ENCODE measurements around the gene HLA-DOB.

HLA-DOB gene

DNA sequence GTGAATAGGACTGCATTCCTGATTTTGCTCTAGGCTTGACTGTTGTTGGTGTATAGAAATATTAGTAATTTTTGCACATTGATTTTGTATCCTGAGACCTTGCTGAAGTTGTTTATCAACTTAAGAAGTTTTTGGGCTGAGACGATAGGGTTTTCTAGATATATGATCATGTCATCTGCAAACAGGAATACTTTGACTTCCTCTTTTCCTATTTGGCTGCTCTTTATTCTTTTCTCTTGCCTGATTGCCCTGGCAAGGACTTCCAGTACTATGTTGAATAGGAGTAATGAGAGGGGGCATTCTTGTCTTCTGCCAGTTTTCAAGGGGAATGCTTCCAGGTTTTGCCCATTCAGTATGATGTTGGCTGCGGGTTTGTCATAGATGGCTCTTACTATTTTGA, 13.4 kb downstream of the HLA-DOB start:
- no peak overlapping the region for H3K23ac ChIP-seq (ENCODE audit: low read length in 2 of 2)
- no peak overlapping the region for H2BK15ac ChIP-seq (ENCODE audit: low read depth, poor library complexity, severe bottlenecking)
- H4K91ac ChIP-seq (ENCODE audit: low read length), result no peak overlapping the region
- H3K4me3 ChIP-seq (ENCODE audit: insufficient read depth in 1 of 2, low read depth in 1 of 2, low read length in 2 of 2), result no peak overlapping the region
- H3K27me3 ChIP-seq (ENCODE audit: control insufficient read depth in 1 of 2, insufficient read depth in 1 of 2, low read length in 2 of 2), result peaks cover 23 to 60% of the 10 kb centered on the region in 2 experiments
- no peak overlapping the region for H3K14ac ChIP-seq (ENCODE audit: low read length in 2 of 2)
- no peak for DNase-seq
- no peak overlapping the region for H2AFZ ChIP-seq (ENCODE audit: low read depth, low read length)
- no peak overlapping the region for H3K27ac ChIP-seq (ENCODE audit: low read length, poor library complexity, severe bottlenecking)
- H2BK5ac ChIP-seq (ENCODE audit: low read depth, low read length, poor library complexity, severe bottlenecking), result no peak overlapping the region
- H3K4ac ChIP-seq (ENCODE audit: low read depth in 1 of 2, low read length in 2 of 2), result no peak overlapping the region
- WGBS, result 75% methylated on average over 2 of the region's 2 CpGs
- H4K8ac ChIP-seq (ENCODE audit: low read length), result no peak overlapping the region
- H3K36me3 ChIP-seq (ENCODE audit: control insufficient read depth in 1 of 2, insufficient read depth in 2 of 2, low read depth in 1 of 2, low read length in 2 of 2), result no peaks in the 10 kb centered on the region
- H2BK120ac ChIP-seq (ENCODE audit: low read depth, low read length), result no peak overlapping the region
- no peaks in the 10 kb centered on the region for H3K4me1 ChIP-seq (ENCODE audit: control insufficient read depth, insufficient read depth, low read depth, low read length)
- no peak overlapping the region for H2BK12ac ChIP-seq (ENCODE audit: low read length in 2 of 2)
- H2AK5ac ChIP-seq (ENCODE audit: low read length, severe bottlenecking), result no peak overlapping the region
- no peak overlapping the region for H3K9ac ChIP-seq (ENCODE audit: low read length)
- H3K79me1 ChIP-seq (replicated peaks; ENCODE audit: low read length, poor library complexity, severe bottlenecking), result no peaks in the 10 kb centered on the region
- no peaks in the 10 kb centered on the region for H3K9me3 ChIP-seq (ENCODE audit: control insufficient read depth, low read length)
- no peak overlapping the region for H3K4me2 ChIP-seq (ENCODE audit: low read length, poor library complexity, severe bottlenecking)
- no peak overlapping the region for H3K18ac ChIP-seq (ENCODE audit: low read depth in 1 of 2, low read length in 2 of 2)

DNA sequence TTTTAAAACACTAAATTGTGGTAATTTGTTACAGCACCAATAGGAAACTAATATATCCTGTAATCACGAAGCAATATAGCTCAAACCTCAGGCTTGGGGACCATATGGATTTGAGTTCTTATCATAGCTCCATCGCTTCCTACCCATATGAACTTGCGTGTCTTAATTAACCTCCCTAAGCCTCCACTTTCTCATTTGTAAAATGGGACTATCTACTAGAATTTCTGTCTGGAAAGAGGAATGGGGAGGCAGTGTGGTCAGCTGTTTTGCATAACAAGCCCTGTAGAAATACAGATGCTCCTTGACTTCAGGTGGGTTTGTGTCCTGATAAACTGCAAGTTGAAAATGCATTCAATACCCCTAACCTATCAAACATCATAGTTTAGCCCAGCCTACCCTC, 17.1 kb downstream of the HLA-DOB start:
- H2BK15ac ChIP-seq (ENCODE audit: low read depth, poor library complexity, severe bottlenecking), result no peak overlapping the region
- H2BK5ac ChIP-seq (ENCODE audit: low read depth, low read length, poor library complexity, severe bottlenecking), result no peak overlapping the region
- no peak overlapping the region for H3K14ac ChIP-seq (ENCODE audit: low read length in 2 of 2)
- no peak overlapping the region for H2AK5ac ChIP-seq (ENCODE audit: low read length, severe bottlenecking)
- no peak for DNase-seq
- no peak overlapping the region for H4K8ac ChIP-seq (ENCODE audit: low read length)
- WGBS, result 88% methylated on average over 2 of the region's 3 CpGs
- no peak overlapping the region for H3K4me2 ChIP-seq (ENCODE audit: low read length, poor library complexity, severe bottlenecking)
- no peaks in the 10 kb centered on the region for H3K79me1 ChIP-seq (replicated peaks; ENCODE audit: low read length, poor library complexity, severe bottlenecking)
- H3K9ac ChIP-seq (ENCODE audit: low read length), result no peak overlapping the region
- H3K23ac ChIP-seq (ENCODE audit: low read length in 2 of 2), result no peak overlapping the region
- H2AFZ ChIP-seq (ENCODE audit: low read depth, low read length), result no peak overlapping the region
- no peak overlapping the region for H3K4ac ChIP-seq (ENCODE audit: low read depth in 1 of 2, low read length in 2 of 2)
- no peak overlapping the region for H3K27ac ChIP-seq (ENCODE audit: low read length, poor library complexity, severe bottlenecking)
- peaks cover 1% of the 10 kb centered on the region for H3K4me1 ChIP-seq (ENCODE audit: control insufficient read depth, insufficient read depth, low read depth, low read length)
- H4K91ac ChIP-seq (ENCODE audit: low read length), result no peak overlapping the region
- no peak overlapping the region for H3K18ac ChIP-seq (ENCODE audit: low read depth in 1 of 2, low read length in 2 of 2)
- no peaks in the 10 kb centered on the region for H3K9me3 ChIP-seq (ENCODE audit: control insufficient read depth, low read length)
- H2BK120ac ChIP-seq (ENCODE audit: low read depth, low read length), result no peak overlapping the region
- no peak overlapping the region for H2BK12ac ChIP-seq (ENCODE audit: low read length in 2 of 2)
- H3K27me3 ChIP-seq (ENCODE audit: control insufficient read depth in 1 of 2, insufficient read depth in 1 of 2, low read length in 2 of 2), result peaks cover 39 to 70% of the 10 kb centered on the region in 2 experiments
- no peaks in the 10 kb centered on the region for H3K36me3 ChIP-seq (ENCODE audit: control insufficient read depth in 1 of 2, insufficient read depth in 2 of 2, low read depth in 1 of 2, low read length in 2 of 2)
- H3K4me3 ChIP-seq (ENCODE audit: insufficient read depth in 1 of 2, low read depth in 1 of 2, low read length in 2 of 2), result no peak overlapping the region

DNA sequence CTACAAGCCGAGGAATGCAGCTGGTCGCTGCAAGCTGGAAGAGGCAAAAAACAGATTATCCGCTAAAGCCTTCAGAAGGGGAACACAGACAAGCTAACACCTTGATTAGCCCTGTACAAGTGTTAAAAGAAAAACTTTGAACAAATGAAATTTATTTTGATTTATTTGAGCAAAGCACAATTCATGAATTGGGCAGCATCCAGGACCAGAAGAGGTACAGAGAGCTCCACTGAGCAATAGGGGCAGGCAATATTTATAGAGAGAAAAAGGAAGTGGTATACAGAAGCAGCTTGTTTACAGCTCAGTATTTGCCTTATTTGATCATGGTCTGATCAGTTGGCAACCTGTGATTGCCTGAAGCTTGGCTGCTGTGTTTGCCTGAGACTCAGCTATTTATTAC, 17.6 kb downstream of the HLA-DOB start:
- no peak overlapping the region for H2AFZ ChIP-seq (ENCODE audit: low read depth, low read length)
- peaks cover 1% of the 10 kb centered on the region for H3K4me1 ChIP-seq (ENCODE audit: control insufficient read depth, insufficient read depth, low read depth, low read length)
- peaks cover 45 to 70% of the 10 kb centered on the region in 2 experiments for H3K27me3 ChIP-seq (ENCODE audit: control insufficient read depth in 1 of 2, insufficient read depth in 1 of 2, low read length in 2 of 2)
- WGBS, result 66% methylated on average over 2 of the region's 3 CpGs
- H2BK5ac ChIP-seq (ENCODE audit: low read depth, low read length, poor library complexity, severe bottlenecking), result no peak overlapping the region
- H3K4me3 ChIP-seq (ENCODE audit: insufficient read depth in 1 of 2, low read depth in 1 of 2, low read length in 2 of 2), result no peak overlapping the region
- no peak overlapping the region for H4K8ac ChIP-seq (ENCODE audit: low read length)
- H3K23ac ChIP-seq (ENCODE audit: low read length in 2 of 2), result no peak overlapping the region
- no peak overlapping the region for H3K18ac ChIP-seq (ENCODE audit: low read depth in 1 of 2, low read length in 2 of 2)
- no peaks in the 10 kb centered on the region for H3K36me3 ChIP-seq (ENCODE audit: control insufficient read depth in 1 of 2, insufficient read depth in 2 of 2, low read depth in 1 of 2, low read length in 2 of 2)
- DNase-seq, result no peak
- no peak overlapping the region for H2BK120ac ChIP-seq (ENCODE audit: low read depth, low read length)
- no peak overlapping the region for H4K91ac ChIP-seq (ENCODE audit: low read length)
- H3K4ac ChIP-seq (ENCODE audit: low read depth in 1 of 2, low read length in 2 of 2), result no peak overlapping the region
- no peak overlapping the region for H3K9ac ChIP-seq (ENCODE audit: low read length)
- no peak overlapping the region for H3K4me2 ChIP-seq (ENCODE audit: low read length, poor library complexity, severe bottlenecking)
- H3K27ac ChIP-seq (ENCODE audit: low read length, poor library complexity, severe bottlenecking), result no peak overlapping the region
- no peaks in the 10 kb centered on the region for H3K79me1 ChIP-seq (replicated peaks; ENCODE audit: low read length, poor library complexity, severe bottlenecking)
- no peak overlapping the region for H2BK15ac ChIP-seq (ENCODE audit: low read depth, poor library complexity, severe bottlenecking)
- H3K14ac ChIP-seq (ENCODE audit: low read length in 2 of 2), result no peak overlapping the region
- H3K9me3 ChIP-seq (ENCODE audit: control insufficient read depth, low read length), result no peaks in the 10 kb centered on the region
- H2BK12ac ChIP-seq (ENCODE audit: low read length in 2 of 2), result no peak overlapping the region
- no peak overlapping the region for H2AK5ac ChIP-seq (ENCODE audit: low read length, severe bottlenecking)

GRCh38 chr6:32796848-32797776, 19.7 kb downstream of the HLA-DOB start:
- Histone ChIP-seq H2AK5ac (ENCODE audit: low read length, severe bottlenecking) (no peak overlapping the region), H4K91ac (ENCODE audit: low read length) (no peak overlapping the region), H3K36me3 (ENCODE audit: control insufficient read depth in 1 of 2, insufficient read depth in 2 of 2, low read depth in 1 of 2, low read length in 2 of 2) (no peaks in the 10 kb centered on the region), H3K4me3 (ENCODE audit: insufficient read depth in 1 of 2, low read depth in 1 of 2, low read length in 2 of 2) (peak overlapping the region in 1 of 2 experiments; percentile 58), H3K9ac (ENCODE audit: low read length) (peak overlapping the region; percentile 80), H2BK120ac (ENCODE audit: low read depth, low read length) (no peak overlapping the region), H4K8ac (ENCODE audit: low read length) (peak overlapping the region; percentile 77), H3K4ac (ENCODE audit: low read depth in 1 of 2, low read length in 2 of 2) (no peak overlapping the region), H3K4me1 (ENCODE audit: control insufficient read depth, insufficient read depth, low read depth, low read length) (peaks cover 1% of the 10 kb centered on the region), H3K79me1 (replicated peaks; ENCODE audit: low read length, poor library complexity, severe bottlenecking) (no peaks in the 10 kb centered on the region), H3K9me3 (ENCODE audit: control insufficient read depth, low read length) (no peaks in the 10 kb centered on the region), H2BK5ac (ENCODE audit: low read depth, low read length, poor library complexity, severe bottlenecking) (no peak overlapping the region), H2AFZ (ENCODE audit: low read depth, low read length) (peak overlapping the region; percentile 36), H3K4me2 (ENCODE audit: low read length, poor library complexity, severe bottlenecking) (peak overlapping the region; percentile 81), H3K27ac (ENCODE audit: low read length, poor library complexity, severe bottlenecking) (no peak overlapping the region), H3K27me3 (ENCODE audit: control insufficient read depth in 1 of 2, insufficient read depth in 1 of 2, low read length in 2 of 2) (peaks cover 61 to 71% of the 10 kb centered on the region in 2 experiments), H2BK12ac (ENCODE audit: low read length in 2 of 2) (no peak overlapping the region), H3K23ac (ENCODE audit: low read length in 2 of 2) (no peak overlapping the region), H2BK15ac (ENCODE audit: low read depth, poor library complexity, severe bottlenecking) (no peak overlapping the region), H3K14ac (ENCODE audit: low read length in 2 of 2) (no peak overlapping the region), H3K18ac (ENCODE audit: low read depth in 1 of 2, low read length in 2 of 2) (no peak overlapping the region)
- DNase-seq, result peak; percentile 66
- WGBS, result 12% methylated on average over 27 of the region's 30 CpGs

Measured in mesenchymal stem cell (in vitro differentiated cells and primary cell).